GM23338 (cell line): ENCODE results near the gene SLCO3A1. TPM values are rescaled to one million over a fixed set of nuclear protein-coding genes. Genes with fewer than 3 reads are reported as not detected.

ENCODE experiments used
- ATAC-seq: fragments of 200-7000 bp; cut with Tn5 transposase; 3 replicates; pipeline ENCODE4 v1.9.1; 2020
- DNase-seq: peaks from one replicate; pipeline ENCODE4 v3.0.0-alpha.2; 2015; ENCODE audit warnings: low spot score
- H2AFZ ChIP-seq: fragments of 200-600 bp; sonication (generic); 2 replicates; pipeline ENCODE4 v1.8.0; 2016; ENCODE audit warnings: antibody characterized with exemption, mild to moderate bottlenecking, moderate library complexity
- H3F3A ChIP-seq: fragments of 200-600 bp; sonication (generic); replicated peaks from 2 replicates; pipeline ENCODE4 v1.8.0; 2017; ENCODE audit warnings: antibody characterized with exemption, mixed run types, low read depth
- H3K27ac ChIP-seq: fragments of 200-600 bp; sonication (generic); 2 replicates; pipeline ENCODE4 v1.6.1; 2016; ENCODE audit warnings: low read depth
- H3K27me3 ChIP-seq: fragments of 200-600 bp; sonication (generic); 2 replicates; pipeline ENCODE4 v1.8.0; 2016; ENCODE audit warnings: mild to moderate bottlenecking, mixed run types, moderate library complexity; ENCODE audit not compliant: insufficient read depth
- H3K36me3 ChIP-seq: fragments of 200-600 bp; sonication (generic); 2 replicates; pipeline ENCODE4 v1.8.0; 2016; ENCODE audit warnings: mild to moderate bottlenecking; ENCODE audit not compliant: insufficient read depth
- H3K4me1 ChIP-seq: fragments of 200-600 bp; sonication (generic); 2 replicates; pipeline ENCODE4 v1.8.0; 2016; ENCODE audit warnings: mild to moderate bottlenecking, moderate library complexity; ENCODE audit not compliant: insufficient read depth
- H3K4me2 ChIP-seq: fragments of 200-600 bp; sonication (generic); 2 replicates; pipeline ENCODE4 v1.7.1; 2017; ENCODE audit warnings: mixed run types
- H3K4me3 ChIP-seq: fragments of 200-600 bp; sonication (generic); 2 replicates; pipeline ENCODE4 v1.6.1; 2016; ENCODE audit warnings: mixed run types
- H3K79me2 ChIP-seq: fragments of 200-600 bp; sonication (generic); replicated peaks from 2 replicates; pipeline ENCODE4 v1.8.0; 2017; ENCODE audit warnings: mild to moderate bottlenecking; ENCODE audit not compliant: insufficient read depth
- H3K9me2 ChIP-seq: fragments of 200-600 bp; sonication (generic); 2 replicates; pipeline ENCODE4 v1.8.0; 2017; ENCODE audit not compliant: insufficient read depth
- H4K20me1 ChIP-seq: fragments of 200-600 bp; sonication (generic); replicated peaks from 2 replicates; pipeline ENCODE4 v1.8.0; 2017; ENCODE audit warnings: mild to moderate bottlenecking; ENCODE audit not compliant: insufficient read depth
- H3K27ac Mint-ChIP-seq: 2 replicates; pipeline ENCODE4 v1.8.0; 2020; ENCODE audit warnings: inconsistent platforms, mild to moderate bottlenecking, moderate library complexity, mixed read lengths
- H3K27me3 Mint-ChIP-seq: 3 replicates; pipeline ENCODE4 v1.8.0; 2022; ENCODE audit warnings: low read depth, mild to moderate bottlenecking, moderate library complexity, mixed read lengths, inconsistent platforms; ENCODE audit not compliant: insufficient read depth, poor library complexity
- H3K36me3 Mint-ChIP-seq: 3 replicates; pipeline ENCODE4 v1.8.0; 2021; ENCODE audit warnings: low read depth, mild to moderate bottlenecking, inconsistent platforms, moderate library complexity, mixed read lengths
- H3K4me1 Mint-ChIP-seq: 3 replicates; pipeline ENCODE4 v1.8.0; 2020; ENCODE audit warnings: mild to moderate bottlenecking, inconsistent platforms, mixed read lengths
- H3K4me3 Mint-ChIP-seq: 3 replicates; pipeline ENCODE4 v1.8.0; 2021; ENCODE audit warnings: moderate library complexity, mild to moderate bottlenecking, inconsistent platforms, mixed read lengths
- H3K9me3 Mint-ChIP-seq: 3 replicates; pipeline ENCODE4 v1.8.0; 2020; ENCODE audit warnings: moderate library complexity, mild to moderate bottlenecking, inconsistent platforms, mixed read lengths
- EZH2 ChIP-seq: fragments of 200-600 bp; sonication (generic); IDR thresholded peaks from one replicate; pipeline ENCODE4 v1.8.0; 2017; ENCODE audit warnings: antibody characterized with exemption, mild to moderate bottlenecking, low read depth; ENCODE audit not compliant: unreplicated experiment
- EZH2phosphoT487 ChIP-seq: fragments of 200-600 bp; sonication (generic); IDR thresholded peaks from one replicate; pipeline ENCODE4 v1.8.1; 2018; ENCODE audit warnings: antibody characterized with exemption; ENCODE audit not compliant: unreplicated experiment
- JUNB ChIP-seq: IDR thresholded peaks from one replicate; pipeline ENCODE4 v1.6.1; 2016; ENCODE audit warnings: antibody characterized with exemption; ENCODE audit not compliant: unreplicated experiment
- NANOG ChIP-seq: IDR thresholded peaks from 2 replicates; pipeline ENCODE4 v1.6.1; 2016; ENCODE audit warnings: antibody characterized with exemption, borderline replicate concordance
- POLR2AphosphoS5 ChIP-seq: IDR thresholded peaks from 2 replicates; pipeline ENCODE4 v1.6.1; 2016; ENCODE audit warnings: antibody characterized with exemption, low read depth
- STAT1 ChIP-seq: IDR thresholded peaks from one replicate; pipeline ENCODE4 v1.6.1; 2016; ENCODE audit warnings: antibody characterized with exemption; ENCODE audit not compliant: unreplicated experiment
- ZNF114 ChIP-seq: fragments of 250-450 bp; sonication (Bioruptor Pico); IDR thresholded peaks from 2 replicates; pipeline ENCODE4 v1.5.0; 2020; ENCODE audit warnings: mild to moderate bottlenecking, moderate library complexity
- ZNF331 ChIP-seq: fragments of 250-450 bp; sonication (Bioruptor Pico); IDR thresholded peaks from 2 replicates; pipeline ENCODE4 v1.5.0; 2020; ENCODE audit warnings: low read depth, mild to moderate bottlenecking, moderate library complexity
- polyA plus RNA-seq: library from polyadenylated mRNA; unstranded; fragments of >200 nt; fragmentation: Nextera tagmentation; extraction: Ambion mirVana; gene quantifications from 2 replicates; pipeline ENCODE4 v1.2.1, GENCODE V29; 2016
- total RNA-seq: library from RNA; depleted of rRNA; stranded (reverse); fragments of >200 nt; shearing (Covaris generic); gene quantifications from 2 replicates; pipeline ENCODE4 v1.2.3, GENCODE V29; 2014
- TF ChIP-seq, protein P1 (sequence below), 2 experiments: fragments of 200-600 bp in 1 of 2; sonication (generic) in 1 of 2; conservative IDR thresholded peaks; 2 replicates each; pipeline versions ENCODE4 v1.5.1 to v1.6.1; 2016 to 2017; ENCODE audit warnings: antibody characterized with exemption in 2 of 2, low read depth in 2 of 2, mild to moderate bottlenecking in 2 of 2, moderate library complexity in 1 of 2
- TF ChIP-seq, protein P2 (sequence below): IDR thresholded peaks from one replicate; pipeline ENCODE4 v1.6.1; 2018; ENCODE audit warnings: antibody characterized with exemption; ENCODE audit not compliant: unreplicated experiment

SLCO3A1 gene
- total and polyA plus RNA-seq, 2 experiments from 2014 or later: 7.3 to 9.4 TPM

DNA sequence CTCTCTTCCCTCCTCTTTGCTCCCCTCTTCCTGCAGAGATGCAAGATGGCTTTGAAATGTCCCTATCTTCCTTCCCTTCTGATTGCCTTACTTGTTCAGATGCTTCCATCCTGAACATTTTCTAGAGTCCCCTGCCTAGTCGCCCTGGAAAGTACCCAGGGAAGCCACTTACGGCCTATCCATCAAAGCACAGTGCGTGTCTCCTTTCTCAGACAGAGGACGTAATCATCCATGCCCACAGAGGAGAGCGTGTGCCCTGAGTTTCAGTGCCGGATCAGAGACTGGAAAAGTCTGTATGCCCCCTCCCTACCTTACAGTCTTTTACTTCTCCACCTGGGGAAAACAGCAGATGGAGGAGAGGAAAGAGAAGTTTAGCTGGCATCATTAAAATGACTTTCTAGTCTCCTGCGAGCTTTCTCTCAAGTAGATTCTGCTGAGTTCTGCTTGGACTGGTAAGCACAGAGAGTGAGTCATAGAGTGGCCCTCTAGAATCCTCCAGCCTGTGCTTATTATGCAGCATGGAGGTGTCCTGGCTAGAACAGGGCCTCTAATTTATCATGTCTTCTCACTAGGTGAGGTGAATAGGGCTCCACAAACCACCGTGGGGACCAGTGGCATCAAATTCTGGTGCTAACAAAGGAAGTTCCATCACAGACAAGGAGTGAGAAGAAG is 114.6 kb downstream of the SLCO3A1 start:
- H3K4me1 Mint-ChIP-seq: peaks cover 17% of the 10 kb centered on the region
- no peaks in the 10 kb centered on the region for H3K9me2 ChIP-seq
- H3K4me3 Mint-ChIP-seq: no peak overlapping the region
- no peak overlapping the region for H3K27ac Mint-ChIP-seq
- H3K4me3 ChIP-seq: no peak overlapping the region
- ATAC-seq (no peak), DNase-seq (no peak)
- H3K36me3 Mint-ChIP-seq: peaks cover 8% of the 10 kb centered on the region
- no peak overlapping the region for H3K4me2 ChIP-seq
- H3K27me3 Mint-ChIP-seq: no peaks in the 10 kb centered on the region
- H4K20me1 ChIP-seq: no peaks in the 10 kb centered on the region
- no peak for TF ChIP-seq ZNF114
- H3K4me1 ChIP-seq: no peaks in the 10 kb centered on the region
- H3K79me2 ChIP-seq: peaks cover 18% of the 10 kb centered on the region
- no peaks in the 10 kb centered on the region for H3K27me3 ChIP-seq
- H3F3A ChIP-seq: no peaks in the 10 kb centered on the region
- H2AFZ ChIP-seq: no peak overlapping the region
- H3K27ac ChIP-seq: no peak overlapping the region
- H3K9me3 Mint-ChIP-seq: peaks cover 3% of the 10 kb centered on the region; the same call in 2 of the 3 replicates
- 0 out of 2 replicates have a peak, but pooled peaks cover 3% of the 10 kb centered on the region for H3K36me3 ChIP-seq

DNA sequence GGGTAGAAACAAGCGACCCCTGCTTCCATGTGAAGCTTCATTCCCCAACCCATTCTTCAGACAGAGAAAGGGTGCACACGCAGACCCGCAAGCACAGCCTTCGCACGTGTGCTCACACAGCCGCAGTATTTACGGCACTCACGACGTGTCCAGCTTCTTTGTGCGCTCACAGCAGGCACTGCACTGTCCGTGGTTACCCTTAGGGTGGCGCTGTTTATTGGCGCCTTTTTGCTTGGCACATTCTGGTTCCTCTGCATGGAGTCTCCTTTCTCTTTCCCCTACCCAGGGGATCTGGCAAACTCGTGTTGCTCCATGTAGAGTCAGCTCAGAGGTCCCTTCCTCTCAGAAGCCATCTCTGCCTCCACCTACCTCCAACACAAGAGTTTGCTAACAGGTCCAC is 115.1 kb downstream of the SLCO3A1 start:
- Mint-ChIP-seq H3K9me3 (peaks cover under 1% of the 10 kb centered on the region; the same call in 2 of the 3 replicates), H3K4me3 (no peak overlapping the region), H3K36me3 (peaks cover 6% of the 10 kb centered on the region), H3K27me3 (no peaks in the 10 kb centered on the region), H3K4me1 (peaks cover 17% of the 10 kb centered on the region), H3K27ac (no peak overlapping the region)
- Histone ChIP-seq H3K4me2 (no peak overlapping the region), H3K27ac (no peak overlapping the region), H3K4me3 (no peak overlapping the region), H3K4me1 (no peaks in the 10 kb centered on the region), H3K36me3 (0 out of 2 replicates have a peak, but pooled peaks cover 3% of the 10 kb centered on the region), H3K9me2 (no peaks in the 10 kb centered on the region), H3F3A (no peaks in the 10 kb centered on the region), H2AFZ (no peak overlapping the region), H4K20me1 (no peaks in the 10 kb centered on the region), H3K79me2 (peaks cover 18% of the 10 kb centered on the region), H3K27me3 (no peaks in the 10 kb centered on the region)
- DNase-seq (peak; percentile 70), ATAC-seq (peak; percentile 67)
- TF ChIP-seq, protein P1, sequence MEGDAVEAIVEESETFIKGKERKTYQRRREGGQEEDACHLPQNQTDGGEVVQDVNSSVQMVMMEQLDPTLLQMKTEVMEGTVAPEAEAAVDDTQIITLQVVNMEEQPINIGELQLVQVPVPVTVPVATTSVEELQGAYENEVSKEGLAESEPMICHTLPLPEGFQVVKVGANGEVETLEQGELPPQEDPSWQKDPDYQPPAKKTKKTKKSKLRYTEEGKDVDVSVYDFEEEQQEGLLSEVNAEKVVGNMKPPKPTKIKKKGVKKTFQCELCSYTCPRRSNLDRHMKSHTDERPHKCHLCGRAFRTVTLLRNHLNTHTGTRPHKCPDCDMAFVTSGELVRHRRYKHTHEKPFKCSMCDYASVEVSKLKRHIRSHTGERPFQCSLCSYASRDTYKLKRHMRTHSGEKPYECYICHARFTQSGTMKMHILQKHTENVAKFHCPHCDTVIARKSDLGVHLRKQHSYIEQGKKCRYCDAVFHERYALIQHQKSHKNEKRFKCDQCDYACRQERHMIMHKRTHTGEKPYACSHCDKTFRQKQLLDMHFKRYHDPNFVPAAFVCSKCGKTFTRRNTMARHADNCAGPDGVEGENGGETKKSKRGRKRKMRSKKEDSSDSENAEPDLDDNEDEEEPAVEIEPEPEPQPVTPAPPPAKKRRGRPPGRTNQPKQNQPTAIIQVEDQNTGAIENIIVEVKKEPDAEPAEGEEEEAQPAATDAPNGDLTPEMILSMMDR (conservative IDR thresholded peaks at IDR 0.05; ENCODE audit: low read depth in 2 of 2): peak; percentile 73 to 80
- TF ChIP-seq EZH2: no peak

DNA sequence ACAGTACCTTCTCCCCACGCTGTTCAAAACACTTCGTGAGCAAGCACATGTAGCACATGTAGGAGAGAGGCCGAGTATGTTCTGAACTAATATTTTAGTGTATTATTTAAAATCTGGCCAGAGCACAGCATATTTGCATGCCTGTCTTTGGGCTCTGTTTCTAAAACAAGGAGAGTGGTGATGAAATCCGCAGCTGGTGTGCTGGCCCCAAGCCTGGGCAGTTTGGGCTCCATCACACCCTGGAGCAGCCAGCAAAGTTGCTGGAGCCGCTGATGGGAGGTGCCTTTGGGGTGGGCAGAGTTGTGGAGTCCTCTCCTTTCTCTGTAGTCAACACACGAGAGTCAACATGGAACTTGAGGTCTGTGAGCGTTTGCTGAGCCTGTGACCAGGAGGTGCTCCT is 116.6 kb downstream of the SLCO3A1 start:
- H3K9me3 Mint-ChIP-seq: no peaks in the 10 kb centered on the region
- ATAC-seq: no peak
- TF ChIP-seq, protein P2, sequence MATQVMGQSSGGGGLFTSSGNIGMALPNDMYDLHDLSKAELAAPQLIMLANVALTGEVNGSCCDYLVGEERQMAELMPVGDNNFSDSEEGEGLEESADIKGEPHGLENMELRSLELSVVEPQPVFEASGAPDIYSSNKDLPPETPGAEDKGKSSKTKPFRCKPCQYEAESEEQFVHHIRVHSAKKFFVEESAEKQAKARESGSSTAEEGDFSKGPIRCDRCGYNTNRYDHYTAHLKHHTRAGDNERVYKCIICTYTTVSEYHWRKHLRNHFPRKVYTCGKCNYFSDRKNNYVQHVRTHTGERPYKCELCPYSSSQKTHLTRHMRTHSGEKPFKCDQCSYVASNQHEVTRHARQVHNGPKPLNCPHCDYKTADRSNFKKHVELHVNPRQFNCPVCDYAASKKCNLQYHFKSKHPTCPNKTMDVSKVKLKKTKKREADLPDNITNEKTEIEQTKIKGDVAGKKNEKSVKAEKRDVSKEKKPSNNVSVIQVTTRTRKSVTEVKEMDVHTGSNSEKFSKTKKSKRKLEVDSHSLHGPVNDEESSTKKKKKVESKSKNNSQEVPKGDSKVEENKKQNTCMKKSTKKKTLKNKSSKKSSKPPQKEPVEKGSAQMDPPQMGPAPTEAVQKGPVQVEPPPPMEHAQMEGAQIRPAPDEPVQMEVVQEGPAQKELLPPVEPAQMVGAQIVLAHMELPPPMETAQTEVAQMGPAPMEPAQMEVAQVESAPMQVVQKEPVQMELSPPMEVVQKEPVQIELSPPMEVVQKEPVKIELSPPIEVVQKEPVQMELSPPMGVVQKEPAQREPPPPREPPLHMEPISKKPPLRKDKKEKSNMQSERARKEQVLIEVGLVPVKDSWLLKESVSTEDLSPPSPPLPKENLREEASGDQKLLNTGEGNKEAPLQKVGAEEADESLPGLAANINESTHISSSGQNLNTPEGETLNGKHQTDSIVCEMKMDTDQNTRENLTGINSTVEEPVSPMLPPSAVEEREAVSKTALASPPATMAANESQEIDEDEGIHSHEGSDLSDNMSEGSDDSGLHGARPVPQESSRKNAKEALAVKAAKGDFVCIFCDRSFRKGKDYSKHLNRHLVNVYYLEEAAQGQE: no peak
- no peak for TF ChIP-seq JUNB
- TF ChIP-seq, protein P1 (conservative IDR thresholded peaks at IDR 0.05; ENCODE audit: low read depth in 2 of 2): no peak
- TF ChIP-seq POLR2AphosphoS5: no peak
- TF ChIP-seq STAT1: no peak
- TF ChIP-seq NANOG: no peak
- no peak for TF ChIP-seq ZNF331 (CRISPR knock-in tag)
- no peak for TF ChIP-seq EZH2phosphoT487
- TF ChIP-seq ZNF114: no peak

More for the DNA sequence above, 116.6 kb downstream of the SLCO3A1 start:
- Histone ChIP-seq H3K27ac (no peak overlapping the region), H3K36me3 (no peaks in the 10 kb centered on the region), H3F3A (no peaks in the 10 kb centered on the region), H3K4me2 (no peak overlapping the region), H4K20me1 (no peaks in the 10 kb centered on the region), H3K79me2 (peaks cover 18% of the 10 kb centered on the region), H3K4me1 (no peaks in the 10 kb centered on the region), H3K9me2 (no peaks in the 10 kb centered on the region), H3K27me3 (no peaks in the 10 kb centered on the region), H2AFZ (no peak overlapping the region), H3K4me3 (no peak overlapping the region)
- H3K4me1 Mint-ChIP-seq: peaks cover 23% of the 10 kb centered on the region
- H3K27me3 Mint-ChIP-seq: no peaks in the 10 kb centered on the region
- no peak overlapping the region for H3K27ac Mint-ChIP-seq
- no peak overlapping the region for H3K4me3 Mint-ChIP-seq
- no peaks in the 10 kb centered on the region for H3K36me3 Mint-ChIP-seq
- DNase-seq: no peak
